NT2/D1 (cell line): ENCODE data around the gene HLA-DPB1.
"Not testable (repeated sequence)": the region's sequence is repeated elsewhere in the genome, so short reads cannot be mapped to it uniquely, and the experiment has no call there.

Experiments
- DNase-seq: peaks from one replicate; pipeline ENCODE4 v3.0.0-alpha.2; 2011; ENCODE audit warnings: low read depth, low spot score
- H3K27me3 ChIP-seq: 2 replicates; pipeline ENCODE4 v1.6.0; 2011; ENCODE audit warnings: mild to moderate bottlenecking; ENCODE audit not compliant: insufficient read length, insufficient read depth
- H3K36me3 ChIP-seq: 2 replicates; pipeline ENCODE4 v1.6.1; 2011; ENCODE audit warnings: mild to moderate bottlenecking, low read length, mixed read lengths; ENCODE audit not compliant: insufficient read depth, insufficient read length
- H3K4me1 ChIP-seq: 2 replicates; pipeline ENCODE4 v1.5.1; 2011; ENCODE audit not compliant: insufficient read depth, insufficient read length
- H3K4me3 ChIP-seq: 2 replicates; pipeline ENCODE4 v1.5.1; 2011; ENCODE audit warnings: low read depth; ENCODE audit not compliant: insufficient read length
- H3K9ac ChIP-seq: 2 replicates; pipeline ENCODE4 v1.6.0; 2011; ENCODE audit warnings: low read depth; ENCODE audit not compliant: insufficient read length
- H3K9me3 ChIP-seq: 2 replicates; pipeline ENCODE4 v1.5.1; 2011; ENCODE audit warnings: mild to moderate bottlenecking, low read length; ENCODE audit not compliant: insufficient read depth
- SUZ12 ChIP-seq: IDR thresholded peaks from 2 replicates; pipeline ENCODE4 v1.6.1; 2011; ENCODE audit not compliant: insufficient read length, insufficient read depth; ENCODE audit errors: extremely low read depth
- YY1 ChIP-seq: IDR thresholded peaks from 2 replicates; pipeline ENCODE4 v1.6.1; 2011; ENCODE audit not compliant: insufficient read length, insufficient read depth
- ZNF274 ChIP-seq: IDR thresholded peaks from 2 replicates; pipeline ENCODE4 v1.6.1; 2011; ENCODE audit warnings: mild to moderate bottlenecking, low read depth, low read length

Gene HLA-DPB1

DNA sequence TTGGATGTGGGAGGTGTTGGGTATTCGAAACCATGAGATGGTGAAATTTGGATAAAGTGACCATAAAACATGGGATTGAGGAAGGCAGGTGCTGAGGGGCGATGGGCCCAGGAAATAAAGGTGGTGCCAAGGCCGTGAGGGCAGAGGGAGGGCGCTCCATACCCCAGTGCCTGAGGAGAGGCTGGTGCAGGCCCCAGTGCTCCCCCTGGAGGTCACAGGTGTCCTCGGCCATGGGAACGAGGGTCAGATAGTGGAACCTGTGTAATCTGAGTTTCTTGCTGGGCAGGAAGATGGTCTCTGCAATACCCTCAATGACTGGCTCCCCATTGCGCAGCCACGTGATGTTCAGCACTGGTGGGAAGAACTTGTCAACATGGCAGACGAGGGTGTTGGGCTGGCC is 16.2 kb downstream of the HLA-DPB1 start:
- Histone ChIP-seq H3K9me3 (no peaks in the 10 kb centered on the region), H3K36me3 (peaks cover 6% of the 10 kb centered on the region), H3K4me1 (no peaks in the 10 kb centered on the region), H3K4me3 (no peak overlapping the region), H3K9ac (no peak overlapping the region), H3K27me3 (no peaks in the 10 kb centered on the region)
- no peak for TF ChIP-seq SUZ12
- TF ChIP-seq YY1: no peak
- no peak for TF ChIP-seq ZNF274
- no peak for DNase-seq

GRCh38 chr6:33092385-33092784 is 16.6 kb downstream of the HLA-DPB1 start:
- Histone ChIP-seq H3K27me3 (no peaks in the 10 kb centered on the region), H3K36me3 (peaks cover 4% of the 10 kb centered on the region), H3K9ac (no peak overlapping the region), H3K4me1 (no peaks in the 10 kb centered on the region), H3K9me3 (no peaks in the 10 kb centered on the region), H3K4me3 (no peak overlapping the region)
- no peak for DNase-seq
- TF ChIP-seq ZNF274 (no peak), YY1 (no peak), SUZ12 (no peak)

GRCh38 chr6:33093855-33094254 is 18.1 kb downstream of the HLA-DPB1 start:
- Histone ChIP-seq H3K9me3 (no peaks in the 10 kb centered on the region), H3K27me3 (no peaks in the 10 kb centered on the region), H3K4me3 (no peak overlapping the region), H3K9ac (no peak overlapping the region), H3K4me1 (no peaks in the 10 kb centered on the region), H3K36me3 (no peaks in the 10 kb centered on the region)
- DNase-seq: no peak
- TF ChIP-seq SUZ12: no peak
- TF ChIP-seq YY1: no peak
- no peak for TF ChIP-seq ZNF274

DNA sequence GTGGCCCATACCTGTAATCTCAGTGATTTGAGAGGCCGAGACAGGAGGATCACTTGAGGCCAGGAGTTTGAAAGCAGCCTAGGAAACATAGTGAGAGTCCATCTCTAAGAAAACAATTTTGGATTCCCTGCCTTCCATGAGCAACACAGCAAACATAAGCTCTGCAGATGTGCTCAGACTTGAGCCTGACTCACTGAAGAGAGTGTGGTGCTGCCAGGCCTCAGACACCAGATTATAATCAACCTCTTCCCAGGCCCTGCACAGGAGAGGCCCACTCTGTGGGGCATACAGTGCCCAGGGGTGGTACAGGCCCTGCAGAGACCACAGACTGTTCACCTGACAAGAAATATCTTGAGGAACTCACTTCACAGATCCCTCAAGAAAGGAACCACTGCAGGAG is 19.9 kb downstream of the HLA-DPB1 start:
- Histone ChIP-seq H3K36me3 (no peaks in the 10 kb centered on the region), H3K4me1 (no peaks in the 10 kb centered on the region), H3K4me3 (no peak overlapping the region), H3K27me3 (no peaks in the 10 kb centered on the region), H3K9ac (no peak overlapping the region), H3K9me3 (peaks cover 11% of the 10 kb centered on the region)
- no peak for TF ChIP-seq SUZ12
- TF ChIP-seq ZNF274: no peak
- TF ChIP-seq YY1: no peak
- no peak for DNase-seq

GRCh38 chr6:33101121-33101737 is 25.4 kb downstream of the HLA-DPB1 start:
- not testable (repeated sequence) for H3K4me1 ChIP-seq, H3K9ac ChIP-seq, H3K27me3 ChIP-seq, DNase-seq, H3K4me3 ChIP-seq, H3K36me3 ChIP-seq
- H3K9me3 ChIP-seq: peaks cover 21% of the 10 kb centered on the region

DNA sequence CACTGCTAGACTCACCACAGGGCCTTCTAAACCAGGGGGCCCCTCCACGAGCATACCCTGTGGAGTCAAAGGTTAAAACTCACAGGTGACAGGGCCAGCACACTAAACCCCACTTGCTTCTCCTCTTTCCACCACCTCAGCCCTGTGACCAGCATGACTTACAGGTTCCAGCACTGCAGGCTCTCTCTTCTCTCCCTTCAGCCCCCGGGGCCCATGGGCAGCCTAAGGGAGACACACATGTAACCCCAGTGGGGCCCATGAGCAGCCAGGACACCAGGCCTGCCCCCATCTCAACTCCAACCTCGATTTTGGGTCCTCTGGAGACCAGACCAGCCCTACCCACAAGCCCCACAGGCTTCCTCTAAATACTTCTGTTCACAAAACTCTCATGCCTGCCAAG is 28.0 kb downstream of the HLA-DPB1 start:
- DNase-seq: no peak
- Histone ChIP-seq H3K4me3 (no peak overlapping the region), H3K4me1 (no peaks in the 10 kb centered on the region), H3K27me3 (no peaks in the 10 kb centered on the region), H3K9ac (no peak overlapping the region), H3K9me3 (peaks cover 21% of the 10 kb centered on the region), H3K36me3 (no peaks in the 10 kb centered on the region)
- TF ChIP-seq ZNF274 (no peak), SUZ12 (no peak), YY1 (no peak)

DNA sequence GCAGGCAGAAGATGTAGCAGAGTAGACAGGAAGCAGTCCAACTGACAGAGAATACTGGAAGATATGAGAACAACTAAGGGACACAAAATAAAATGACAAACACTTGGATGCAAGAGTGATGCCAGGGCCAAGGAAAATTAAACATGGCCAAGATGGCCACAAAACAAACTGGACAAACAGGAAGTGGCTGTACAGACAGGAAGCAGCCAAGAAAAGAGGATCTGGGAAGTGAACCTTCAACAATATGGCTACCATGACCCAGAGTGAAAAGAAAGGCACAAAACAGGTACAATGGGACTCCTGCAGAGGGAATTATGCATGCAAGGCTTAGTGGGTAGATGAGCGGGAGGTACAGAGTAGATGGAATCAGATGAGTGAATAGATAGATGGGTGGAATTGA is 29.1 kb downstream of the HLA-DPB1 start:
- H3K4me3 ChIP-seq: no peak overlapping the region
- H3K4me1 ChIP-seq: no peaks in the 10 kb centered on the region

GRCh38 chr6:33105386-33105785 is 29.6 kb downstream of the HLA-DPB1 start:
- Histone ChIP-seq H3K9ac (no peak overlapping the region), H3K36me3 (no peaks in the 10 kb centered on the region), H3K4me1 (no peaks in the 10 kb centered on the region), H3K4me3 (no peak overlapping the region), H3K9me3 (peaks cover 13% of the 10 kb centered on the region), H3K27me3 (no peaks in the 10 kb centered on the region)
- TF ChIP-seq YY1 (no peak), ZNF274 (no peak), SUZ12 (no peak)
- no peak for DNase-seq

More for the DNA sequence above, 29.1 kb downstream of the HLA-DPB1 start:
- H3K36me3 ChIP-seq: no peaks in the 10 kb centered on the region
- H3K27me3 ChIP-seq: no peaks in the 10 kb centered on the region
- H3K9me3 ChIP-seq: peaks cover 18% of the 10 kb centered on the region
- H3K9ac ChIP-seq: no peak overlapping the region
- DNase-seq: no peak
- TF ChIP-seq ZNF274 (no peak), SUZ12 (no peak), YY1 (no peak)
